Measurements from ENCODE around the gene GMEB2.

- no peak for TF ChIP-seq POLR2AphosphoS5 (IDR thresholded peaks at IDR 0.05)
- no peak for TF ChIP-seq CTCF (IDR thresholded peaks at IDR 0.05)
- TF ChIP-seq POLR2A (IDR thresholded peaks at IDR 0.05), result no peak
Observed at GRCh38 chr20:63667858-63668257, 41.0 kb upstream of the GMEB2 start.
